ENCODE results near the gene STARD4. TPM values are rescaled to one million over a fixed set of nuclear protein-coding genes. Genes with fewer than 3 reads are reported as not detected.
A peak's percentile ranks its signal among the peaks of the same experiment; 100 is the strongest.

Gene STARD4
- total RNA-seq, 3 donors from 2014 or later: 18.8 to 37.5 (median 36.0) TPM

GRCh38 chr5:111511831-111512374, 432 bp downstream of the STARD4 start:
- no peak for TF ChIP-seq CTCF (IDR thresholded peaks at IDR 0.05)
- Histone ChIP-seq H3K9me3 (no peaks in the 10 kb centered on the region), H3K4me3 (peak overlapping the region; percentile 52), H3K36me3 (ENCODE audit: low read depth) (no peaks in the 10 kb centered on the region), H3K4me1 (ENCODE audit: low read depth) (peaks cover 25% of the 10 kb centered on the region)
- DNase-seq (no peak), ATAC-seq (peak; percentile 39)
- intact Hi-C loops (cut with DNase I, micrococcal nuclease): no loop called here

- ATAC-seq (no peak), DNase-seq (peak in 1 of 3 donors; percentile 16)
- H3K4me3 ChIP-seq: peak overlapping the region; percentile 52
- peaks cover 25% of the 10 kb centered on the region for H3K4me1 ChIP-seq (ENCODE audit: low read depth)
- H3K9me3 ChIP-seq: no peaks in the 10 kb centered on the region
- no peaks in the 10 kb centered on the region for H3K36me3 ChIP-seq (ENCODE audit: low read depth)
- TF ChIP-seq CTCF (IDR thresholded peaks at IDR 0.05): no peak
- intact Hi-C loops (cut with DNase I, micrococcal nuclease): no loop called here
Observed at GRCh38 chr5:111511174-111511830, 1.0 kb downstream of the STARD4 start.

- no peak for TF ChIP-seq CTCF (IDR thresholded peaks at IDR 0.05)
- no peaks in the 10 kb centered on the region for H3K9me3 ChIP-seq
- peaks cover 25% of the 10 kb centered on the region for H3K4me1 ChIP-seq (ENCODE audit: low read depth)
- H3K36me3 ChIP-seq (ENCODE audit: low read depth): no peaks in the 10 kb centered on the region
- intact Hi-C loops (cut with DNase I, micrococcal nuclease): no loop called here
- no peak for DNase-seq
- no peak for ATAC-seq
- no peak overlapping the region for H3K4me3 ChIP-seq
Observed at GRCh38 chr5:111509119-111509518, 3.2 kb downstream of the STARD4 start.

- no peak for TF ChIP-seq CTCF (IDR thresholded peaks at IDR 0.05)
- Histone ChIP-seq H3K4me3 (no peak overlapping the region), H3K36me3 (ENCODE audit: low read depth) (no peaks in the 10 kb centered on the region), H3K4me1 (ENCODE audit: low read depth) (peaks cover 19% of the 10 kb centered on the region), H3K9me3 (no peaks in the 10 kb centered on the region)
- ATAC-seq (no peak), DNase-seq (no peak)
- intact Hi-C loops (cut with DNase I, micrococcal nuclease): no loop called here
Observed at GRCh38 chr5:111507276-111507675, 5.1 kb downstream of the STARD4 start.

- intact Hi-C loops (cut with DNase I, micrococcal nuclease): no loop called here
- Histone ChIP-seq H3K9me3 (no peaks in the 10 kb centered on the region), H3K4me1 (ENCODE audit: low read depth) (peaks cover 7% of the 10 kb centered on the region), H3K36me3 (ENCODE audit: low read depth) (no peaks in the 10 kb centered on the region), H3K4me3 (no peak overlapping the region)
- no peak for DNase-seq
- TF ChIP-seq CTCF (IDR thresholded peaks at IDR 0.05): no peak
- ATAC-seq: no peak
Observed at GRCh38 chr5:111505096-111505495, 7.2 kb downstream of the STARD4 start.
